NK-92 (cell line): ENCODE measurements around the gene SLC22A13.
"Not testable (repeated sequence)": the region's sequence is repeated elsewhere in the genome, so short reads cannot be mapped to it uniquely, and the experiment has no call there.

Source experiments
- DNase-seq: peaks from one replicate; lab custom pipeline; 2025; ENCODE audit not compliant: unreplicated experiment; lab: John Stamatoyannopoulos, UW

The SLC22A13 gene

DNA sequence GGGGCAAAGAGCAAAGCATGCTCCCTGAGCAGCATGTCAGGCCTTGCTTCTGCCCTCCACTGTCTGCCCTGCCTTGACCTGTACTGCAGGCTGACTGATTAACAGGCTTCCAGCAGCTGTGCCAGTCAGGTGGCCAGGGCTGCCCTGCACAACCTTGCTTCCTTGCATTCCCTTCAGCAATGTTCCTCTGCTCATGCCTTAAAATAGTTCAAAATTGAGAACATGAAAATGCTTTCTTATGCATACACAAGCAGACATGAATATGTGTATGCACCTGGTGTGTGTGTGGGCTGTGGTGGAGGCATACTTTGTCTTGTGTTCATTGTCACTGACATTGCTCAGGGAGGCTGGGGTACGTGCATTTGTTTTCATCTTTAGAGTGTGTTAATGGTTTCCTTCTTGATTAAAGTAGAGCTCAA is 1.2 kb upstream of the SLC22A13 start:
- no peak for DNase-seq

- DNase-seq, result no peak
Observed at GRCh38 chr3:38264779-38265178, 833 bp upstream of the SLC22A13 start.

- no peak for DNase-seq
Observed at GRCh38 chr3:38266810-38267209, 1.2 kb downstream of the SLC22A13 start.

DNA sequence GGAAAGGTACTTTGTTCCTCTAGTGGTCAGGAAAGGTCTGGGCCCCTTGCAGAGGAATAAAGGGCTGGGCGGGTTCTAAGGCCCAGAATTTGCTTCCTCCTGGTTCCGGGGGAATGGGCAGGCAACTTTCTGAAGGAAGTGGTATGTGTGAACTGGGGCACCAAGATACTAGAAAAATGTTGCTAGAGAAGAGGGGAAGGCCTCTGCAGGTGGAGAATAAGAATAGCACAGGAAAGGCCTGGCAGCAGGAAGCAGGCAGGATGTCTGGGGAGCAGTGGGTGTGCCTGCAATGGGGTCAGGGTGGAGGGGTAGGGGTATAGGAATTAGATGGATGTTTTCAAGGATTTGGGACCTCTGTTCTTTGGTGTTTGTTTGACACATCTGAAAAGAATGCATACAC is 2.0 kb downstream of the SLC22A13 start:
- no peak for DNase-seq

- no peak for DNase-seq
Observed at GRCh38 chr3:38268087-38268486, 2.5 kb downstream of the SLC22A13 start.

- no peak for DNase-seq
Observed at GRCh38 chr3:38268522-38268921, 2.9 kb downstream of the SLC22A13 start.

DNA sequence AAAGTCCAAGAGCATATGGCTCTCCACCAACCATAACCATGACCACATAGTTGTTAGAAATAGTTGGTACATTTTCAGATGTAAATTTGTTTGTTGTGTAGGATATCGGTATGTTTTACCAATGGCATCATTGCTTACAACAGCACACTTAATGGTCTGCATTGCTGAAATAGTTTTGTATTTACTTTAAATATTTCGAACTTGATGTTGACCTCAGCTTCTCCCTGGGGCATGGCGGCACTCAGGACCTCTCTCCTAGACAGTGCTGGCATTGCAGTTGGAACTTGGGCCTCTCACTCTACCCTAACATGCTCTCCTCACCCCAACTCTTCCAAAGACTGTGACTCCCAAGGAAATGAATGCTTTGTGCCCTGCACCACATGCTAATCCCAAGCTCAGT is 5.0 kb downstream of the SLC22A13 start:
- DNase-seq, result no peak

DNA sequence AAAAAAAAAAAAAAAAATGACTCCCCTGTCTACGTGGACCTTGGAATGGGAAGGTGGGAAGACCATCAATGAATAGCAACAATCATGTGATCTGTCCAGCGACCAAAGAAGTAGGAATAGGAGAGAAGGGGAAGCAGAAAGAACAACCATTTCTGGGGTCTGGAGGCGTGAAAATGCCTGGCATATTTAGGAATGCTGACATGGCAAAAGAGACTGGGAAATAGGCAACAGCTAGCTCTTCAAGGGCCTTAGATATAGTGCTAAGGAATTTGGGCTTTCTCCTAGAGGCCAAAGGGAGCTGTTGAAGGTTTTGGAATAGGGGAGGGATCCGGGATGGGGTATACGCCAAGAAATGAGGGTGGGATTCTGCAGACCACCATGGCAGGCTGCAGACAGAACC is 5.9 kb downstream of the SLC22A13 start:
- no peak for DNase-seq

GRCh38 chr3:38274864-38275649 is 9.4 kb downstream of the SLC22A13 start:
- DNase-seq, result no peak

DNA sequence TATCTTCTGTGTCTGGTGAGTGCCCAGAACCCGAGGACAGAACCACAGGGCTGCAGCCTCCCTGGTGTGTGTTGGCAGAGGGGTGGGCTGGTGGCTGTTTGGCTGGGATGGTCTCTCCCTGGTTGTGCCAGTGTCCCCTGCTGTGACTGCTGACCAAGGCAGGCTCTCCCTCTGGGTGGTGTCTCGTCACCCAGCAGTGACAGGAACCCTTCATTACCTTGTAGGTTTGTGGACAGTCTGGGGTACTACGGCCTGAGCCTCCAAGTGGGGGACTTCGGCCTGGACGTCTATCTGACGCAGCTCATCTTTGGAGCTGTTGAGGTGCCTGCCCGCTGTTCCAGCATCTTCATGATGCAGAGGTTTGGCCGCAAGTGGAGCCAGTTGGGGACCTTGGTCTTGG is 10.0 kb downstream of the SLC22A13 start:
- no peak for DNase-seq

- no peak for DNase-seq
Observed at GRCh38 chr3:38276081-38276916, 10.7 kb downstream of the SLC22A13 start.

- no peak for DNase-seq
Observed at GRCh38 chr3:38276917-38277630, 11.5 kb downstream of the SLC22A13 start.

- DNase-seq, result no peak
Observed at GRCh38 chr3:38278841-38279240, 13.2 kb downstream of the SLC22A13 start.

DNA sequence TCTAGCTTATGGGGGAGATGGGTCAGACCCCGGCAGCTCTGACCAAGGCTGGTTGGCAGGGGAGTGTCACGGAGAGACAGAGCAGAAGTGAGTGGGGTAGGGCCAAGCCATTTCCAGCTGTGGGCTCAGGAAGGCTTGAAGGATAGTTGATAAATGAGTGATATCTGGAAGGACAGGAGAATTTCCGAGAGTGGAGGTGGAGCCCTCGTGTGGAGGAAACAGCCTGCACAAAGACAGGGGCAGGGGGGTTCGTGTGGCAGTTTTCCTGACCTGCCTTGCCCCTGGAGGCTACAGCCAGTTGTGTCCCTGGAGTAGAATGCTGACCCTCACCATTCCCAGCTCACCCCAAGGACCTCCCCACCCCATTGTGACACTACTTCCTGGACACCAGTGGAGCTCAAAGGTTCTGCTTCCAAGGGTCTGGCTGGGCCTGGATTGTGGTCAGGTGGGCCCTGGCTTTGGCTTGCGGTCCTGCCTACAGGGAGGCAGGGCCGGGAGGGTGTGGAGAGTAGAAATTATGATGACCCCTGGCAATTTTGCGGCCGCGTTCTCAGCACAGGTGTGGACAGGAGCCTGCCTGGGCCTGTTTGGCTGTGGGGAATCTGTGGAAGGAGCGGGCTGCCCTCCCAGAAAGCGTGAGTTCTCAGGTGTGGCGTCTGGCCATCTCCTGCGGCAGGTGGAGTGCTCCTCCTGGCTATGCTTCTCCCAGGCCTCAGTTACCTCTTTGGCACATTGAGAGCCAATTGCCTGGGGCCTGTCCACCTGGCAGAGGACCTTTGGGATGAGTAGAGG is 16.5 kb downstream of the SLC22A13 start, which contains the start of gene SLC22A14:
SLC22A14 (plus strand) TSS at position 400 of the 792 bp plus-strand sequence. CDS start 23,733 bp downstream, outside the sequence.
- DNase-seq, result no peak

GRCh38 chr3:38283810-38284755 is 18.5 kb downstream of the SLC22A13 start:
- DNase-seq, result no peak

- DNase-seq, result no peak
Observed at GRCh38 chr3:38284756-38285150, 19.1 kb downstream of the SLC22A13 start.

- not testable (repeated sequence) for DNase-seq
Observed at GRCh38 chr3:38289286-38290217, 23.9 kb downstream of the SLC22A13 start.

- DNase-seq, result not testable (repeated sequence)
Observed at GRCh38 chr3:38297053-38297452, 31.4 kb downstream of the SLC22A13 start.
